ENCODE results near the gene SIM2. TPM values are rescaled to one million over a fixed set of nuclear protein-coding genes. Genes with fewer than 3 reads are reported as not detected.

The SIM2 gene
- total and polyA plus RNA-seq, 2 of the 13 experiments (the other 11 are each of a cell fraction or from before 2014, with no cell fraction given) = 0.36 to 0.53 TPM

DNA sequence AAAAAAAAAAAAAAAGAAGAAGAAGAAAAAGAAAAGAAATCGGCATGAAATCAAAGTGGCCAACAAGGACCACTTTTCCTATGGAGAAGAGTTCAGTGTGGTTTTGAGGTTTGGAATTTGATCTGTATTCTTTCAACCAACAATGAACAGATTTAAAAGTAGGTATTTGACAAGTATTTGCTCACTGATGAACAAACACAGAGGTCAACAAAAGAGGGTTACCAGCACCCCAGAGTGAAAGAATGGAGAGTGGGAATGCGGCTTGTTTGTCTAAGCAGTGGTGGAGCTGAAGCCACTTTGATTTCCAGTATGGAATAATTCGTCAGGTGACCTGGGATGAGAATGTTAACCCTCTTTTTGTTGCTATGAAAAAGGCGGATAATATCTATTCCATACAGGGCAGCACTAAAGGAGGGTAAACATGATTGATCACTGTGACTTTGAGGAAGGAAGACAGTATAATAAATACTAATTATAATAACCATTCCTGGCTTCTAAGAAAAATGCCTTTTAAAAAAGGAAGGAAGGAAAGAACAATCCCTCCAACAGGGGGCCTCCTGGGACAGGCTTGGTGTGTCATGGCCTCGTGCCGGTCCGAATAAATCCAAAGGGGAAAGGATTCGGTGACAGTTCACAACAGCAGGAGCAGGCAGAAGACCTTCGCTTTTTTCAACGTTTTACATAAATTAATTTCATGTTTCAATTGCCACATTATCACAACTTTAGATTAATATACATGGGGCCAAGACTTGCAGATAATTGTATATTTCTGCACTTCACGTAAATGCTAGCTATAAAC is 37.2 kb upstream of the SIM2 start (continued):
- TF ChIP-seq, protein P1, sequence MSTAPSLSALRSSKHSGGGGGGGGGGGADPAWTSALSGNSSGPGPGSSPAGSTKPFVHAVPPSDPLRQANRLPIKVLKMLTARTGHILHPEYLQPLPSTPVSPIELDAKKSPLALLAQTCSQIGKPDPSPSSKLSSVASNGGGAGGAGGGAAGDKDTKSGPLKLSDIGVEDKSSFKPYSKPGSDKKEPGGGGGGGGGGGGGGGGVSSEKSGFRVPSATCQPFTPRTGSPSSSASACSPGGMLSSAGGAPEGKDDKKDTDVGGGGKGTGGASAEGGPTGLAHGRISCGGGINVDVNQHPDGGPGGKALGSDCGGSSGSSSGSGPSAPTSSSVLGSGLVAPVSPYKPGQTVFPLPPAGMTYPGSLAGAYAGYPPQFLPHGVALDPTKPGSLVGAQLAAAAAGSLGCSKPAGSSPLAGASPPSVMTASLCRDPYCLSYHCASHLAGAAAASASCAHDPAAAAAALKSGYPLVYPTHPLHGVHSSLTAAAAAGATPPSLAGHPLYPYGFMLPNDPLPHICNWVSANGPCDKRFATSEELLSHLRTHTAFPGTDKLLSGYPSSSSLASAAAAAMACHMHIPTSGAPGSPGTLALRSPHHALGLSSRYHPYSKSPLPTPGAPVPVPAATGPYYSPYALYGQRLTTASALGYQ (CRISPR knock-in tag; IDR thresholded peaks at IDR 0.05) = no peak
- TF ChIP-seq ZNF816 (CRISPR knock-in tag; IDR thresholded peaks at IDR 0.05; ENCODE audit: borderline replicate concordance) (no peak), ZBTB20 (CRISPR knock-in tag; IDR thresholded peaks at IDR 0.05; ENCODE audit: borderline replicate concordance, low read depth) (no peak), REL (CRISPR knock-in tag; conservative IDR thresholded peaks at IDR 0.05) (no peak), HNF4A (CRISPR knock-in tag; IDR thresholded peaks at IDR 0.05) (peak; percentile 62), ZNF569 (CRISPR knock-in tag; IDR thresholded peaks at IDR 0.05; ENCODE audit: borderline replicate concordance) (no peak), IRX3 (CRISPR knock-in tag; IDR thresholded peaks at IDR 0.05; ENCODE audit: borderline replicate concordance, low read depth) (no peak), SMAD1 (CRISPR knock-in tag; IDR thresholded peaks at IDR 0.05; ENCODE audit: borderline replicate concordance, low read depth) (no peak), BORCS8-MEF2B (CRISPR knock-in tag; IDR thresholded peaks at IDR 0.05) (no peak), ZNF652 (CRISPR knock-in tag; IDR thresholded peaks at IDR 0.05; ENCODE audit: borderline replicate concordance, low read depth) (0 out of 2 replicates have a peak, but pooled peaks have one; percentile 23), SOX5 (CRISPR knock-in tag; IDR thresholded peaks at IDR 0.05; ENCODE audit: borderline replicate concordance) (peak; percentile 97), SMARCC2 (IDR thresholded peaks at IDR 0.05) (no peak), ZFP62 (CRISPR knock-in tag; IDR thresholded peaks at IDR 0.05) (no peak), ZNF337 (CRISPR knock-in tag; IDR thresholded peaks at IDR 0.05; ENCODE audit: borderline replicate concordance, low read depth) (no peak), MTA3 (CRISPR knock-in tag; IDR thresholded peaks at IDR 0.05) (no peak), PAX8 (CRISPR knock-in tag; IDR thresholded peaks at IDR 0.05; ENCODE audit: borderline replicate concordance) (no peak), MTF1 (CRISPR knock-in tag; IDR thresholded peaks at IDR 0.05) (no peak), MED13 (CRISPR knock-in tag; IDR thresholded peaks at IDR 0.05) (no peak), KMT2A (CRISPR knock-in tag; IDR thresholded peaks at IDR 0.05) (no peak), ZNF678 (CRISPR knock-in tag; IDR thresholded peaks at IDR 0.05) (no peak), RXRB (CRISPR knock-in tag; IDR thresholded peaks at IDR 0.05; ENCODE audit: borderline replicate concordance) (peak; percentile 70; the same call in 1 of the 2 replicates), ZNF543 (CRISPR knock-in tag; IDR thresholded peaks at IDR 0.05) (no peak), ZNF232 (CRISPR knock-in tag; IDR thresholded peaks at IDR 0.05; ENCODE audit: borderline replicate concordance) (no peak)
- TF ChIP-seq, protein P2, sequence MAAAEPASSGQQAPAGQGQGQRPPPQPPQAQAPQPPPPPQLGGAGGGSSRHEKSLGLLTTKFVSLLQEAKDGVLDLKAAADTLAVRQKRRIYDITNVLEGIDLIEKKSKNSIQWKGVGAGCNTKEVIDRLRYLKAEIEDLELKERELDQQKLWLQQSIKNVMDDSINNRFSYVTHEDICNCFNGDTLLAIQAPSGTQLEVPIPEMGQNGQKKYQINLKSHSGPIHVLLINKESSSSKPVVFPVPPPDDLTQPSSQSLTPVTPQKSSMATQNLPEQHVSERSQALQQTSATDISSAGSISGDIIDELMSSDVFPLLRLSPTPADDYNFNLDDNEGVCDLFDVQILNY (CRISPR knock-in tag; conservative IDR thresholded peaks at IDR 0.05) = no peak
- TF ChIP-seq, protein P3, sequence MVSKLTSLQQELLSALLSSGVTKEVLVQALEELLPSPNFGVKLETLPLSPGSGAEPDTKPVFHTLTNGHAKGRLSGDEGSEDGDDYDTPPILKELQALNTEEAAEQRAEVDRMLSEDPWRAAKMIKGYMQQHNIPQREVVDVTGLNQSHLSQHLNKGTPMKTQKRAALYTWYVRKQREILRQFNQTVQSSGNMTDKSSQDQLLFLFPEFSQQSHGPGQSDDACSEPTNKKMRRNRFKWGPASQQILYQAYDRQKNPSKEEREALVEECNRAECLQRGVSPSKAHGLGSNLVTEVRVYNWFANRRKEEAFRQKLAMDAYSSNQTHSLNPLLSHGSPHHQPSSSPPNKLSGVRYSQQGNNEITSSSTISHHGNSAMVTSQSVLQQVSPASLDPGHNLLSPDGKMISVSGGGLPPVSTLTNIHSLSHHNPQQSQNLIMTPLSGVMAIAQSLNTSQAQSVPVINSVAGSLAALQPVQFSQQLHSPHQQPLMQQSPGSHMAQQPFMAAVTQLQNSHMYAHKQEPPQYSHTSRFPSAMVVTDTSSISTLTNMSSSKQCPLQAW (CRISPR knock-in tag; IDR thresholded peaks at IDR 0.05) = no peak

Measured in HepG2 (cell line).